IPS-15b (cell line): ENCODE data around the gene MAZ.

Experiments
- H3K27me3 ChIP-seq: one replicate; pipeline ENCODE4 v1.6.1; 2013; ENCODE audit warnings: low read length; ENCODE audit not compliant: control insufficient read depth, insufficient read depth
- H3K36me3 ChIP-seq: one replicate; pipeline ENCODE4 v1.6.1; 2013; ENCODE audit warnings: low read length; ENCODE audit not compliant: control insufficient read depth, insufficient read depth
- H3K4me1 ChIP-seq: one replicate; pipeline ENCODE4 v1.6.1; 2013; ENCODE audit warnings: mild to moderate bottlenecking, low read length; ENCODE audit not compliant: control insufficient read depth, insufficient read depth
- H3K4me3 ChIP-seq: one replicate; pipeline ENCODE4 v1.5.1; 2013; ENCODE audit warnings: low read depth, low read length
- H3K9ac ChIP-seq: one replicate; pipeline ENCODE4 v1.6.1; 2013; ENCODE audit warnings: low read depth, mild to moderate bottlenecking, low read length
- H3K9me3 ChIP-seq: one replicate; pipeline ENCODE4 v1.6.1; 2013; ENCODE audit warnings: mild to moderate bottlenecking, low read length; ENCODE audit not compliant: control insufficient read depth, insufficient read depth

Gene MAZ

DNA sequence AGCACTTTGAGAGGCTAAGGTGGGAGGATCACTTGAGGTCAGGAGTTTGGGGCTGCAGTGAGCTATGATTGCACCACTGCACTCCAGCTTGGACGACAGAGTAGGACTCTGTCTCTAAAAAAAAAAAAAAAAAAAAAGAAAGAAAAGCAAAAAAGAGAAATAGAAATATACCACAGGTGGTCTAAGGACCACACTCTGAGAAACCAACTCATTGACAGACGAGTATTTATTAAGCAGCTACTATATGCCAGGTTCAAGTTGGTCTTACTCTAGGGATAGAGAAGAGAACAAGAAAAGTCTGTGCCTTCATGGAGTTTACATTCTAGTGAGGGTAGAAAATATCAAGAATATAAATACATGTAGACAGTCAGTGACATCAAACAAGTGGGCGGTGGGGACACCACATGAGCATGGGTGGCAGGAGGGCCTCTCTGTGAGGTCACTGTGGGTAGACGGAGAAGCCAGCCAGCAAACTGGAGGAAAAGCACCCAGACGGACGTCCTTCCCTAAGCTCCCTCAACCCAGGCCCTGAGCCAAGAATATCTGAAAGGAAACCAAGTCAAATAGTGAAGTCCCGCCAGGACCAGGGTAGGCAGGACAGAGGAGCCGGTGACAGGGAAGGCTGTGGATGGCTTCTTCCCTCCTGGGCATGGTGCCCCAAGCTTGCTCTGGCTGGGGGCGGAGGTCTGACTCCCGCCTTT, 52.0 kb downstream of the MAZ start:
- Histone ChIP-seq H3K27me3 (no peaks in the 10 kb centered on the region), H3K4me1 (no peaks in the 10 kb centered on the region), H3K36me3 (peaks cover 13% of the 10 kb centered on the region), H3K4me3 (no peak overlapping the region), H3K9me3 (no peaks in the 10 kb centered on the region), H3K9ac (no peak overlapping the region)

DNA sequence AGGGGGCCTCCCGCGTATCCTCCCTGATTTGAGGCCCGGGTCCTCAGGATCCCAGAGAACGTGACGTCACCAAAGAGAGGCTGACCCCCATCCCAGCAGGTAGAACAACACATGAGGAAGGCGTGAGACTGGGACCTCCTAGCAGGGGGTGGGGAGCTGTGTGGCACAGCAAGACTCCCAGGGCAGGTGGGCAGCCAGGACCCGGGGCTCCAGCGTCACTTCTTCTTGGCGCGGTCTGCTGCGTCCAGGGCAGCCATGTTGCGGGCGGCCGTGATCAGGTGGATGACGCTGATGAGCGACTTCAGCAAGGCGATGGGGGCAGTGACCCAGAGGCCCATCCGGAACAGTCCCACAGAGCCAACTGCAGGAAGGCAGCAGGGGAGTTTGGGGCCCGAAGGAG, 52.6 kb downstream of the MAZ start:
- Histone ChIP-seq H3K4me3 (no peak overlapping the region), H3K27me3 (no peaks in the 10 kb centered on the region), H3K4me1 (peaks cover 3% of the 10 kb centered on the region), H3K36me3 (peaks cover 13% of the 10 kb centered on the region), H3K9me3 (no peaks in the 10 kb centered on the region), H3K9ac (no peak overlapping the region)

DNA sequence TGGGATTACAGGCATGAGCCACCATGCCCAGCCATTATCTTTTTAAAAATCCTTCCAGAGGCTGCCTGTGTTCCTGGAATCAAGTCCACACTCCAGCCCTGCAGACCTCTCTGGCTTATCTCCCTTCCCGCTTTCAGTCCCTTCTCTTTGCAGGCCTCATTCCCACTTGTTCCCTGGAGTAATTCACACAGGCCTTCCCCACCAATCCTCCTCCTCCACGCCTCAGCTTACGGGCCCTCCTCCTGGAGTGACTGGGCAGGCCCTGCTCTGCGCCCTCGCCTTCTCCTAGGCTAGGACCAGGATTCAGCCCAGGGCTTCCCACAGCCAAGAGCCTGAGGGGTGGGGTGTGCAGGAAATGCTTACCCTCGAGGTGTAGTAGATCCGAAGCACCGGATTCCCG, 53.9 kb downstream of the MAZ start:
- Histone ChIP-seq H3K4me3 (no peak overlapping the region), H3K9me3 (no peaks in the 10 kb centered on the region), H3K27me3 (no peaks in the 10 kb centered on the region), H3K36me3 (peaks cover 13% of the 10 kb centered on the region), H3K9ac (no peak overlapping the region), H3K4me1 (peaks cover 3% of the 10 kb centered on the region)
